GM19023 (cell line): ENCODE measurements around the gene COX19.

Experiments
- ATAC-seq: cut with Tn5 transposase; IDR thresholded peaks from one replicate; pipeline ENCODE4 v1.9.1; 2021; ENCODE audit warnings: mild to moderate bottlenecking, moderate library complexity; ENCODE audit not compliant: unreplicated experiment

COX19 gene

DNA sequence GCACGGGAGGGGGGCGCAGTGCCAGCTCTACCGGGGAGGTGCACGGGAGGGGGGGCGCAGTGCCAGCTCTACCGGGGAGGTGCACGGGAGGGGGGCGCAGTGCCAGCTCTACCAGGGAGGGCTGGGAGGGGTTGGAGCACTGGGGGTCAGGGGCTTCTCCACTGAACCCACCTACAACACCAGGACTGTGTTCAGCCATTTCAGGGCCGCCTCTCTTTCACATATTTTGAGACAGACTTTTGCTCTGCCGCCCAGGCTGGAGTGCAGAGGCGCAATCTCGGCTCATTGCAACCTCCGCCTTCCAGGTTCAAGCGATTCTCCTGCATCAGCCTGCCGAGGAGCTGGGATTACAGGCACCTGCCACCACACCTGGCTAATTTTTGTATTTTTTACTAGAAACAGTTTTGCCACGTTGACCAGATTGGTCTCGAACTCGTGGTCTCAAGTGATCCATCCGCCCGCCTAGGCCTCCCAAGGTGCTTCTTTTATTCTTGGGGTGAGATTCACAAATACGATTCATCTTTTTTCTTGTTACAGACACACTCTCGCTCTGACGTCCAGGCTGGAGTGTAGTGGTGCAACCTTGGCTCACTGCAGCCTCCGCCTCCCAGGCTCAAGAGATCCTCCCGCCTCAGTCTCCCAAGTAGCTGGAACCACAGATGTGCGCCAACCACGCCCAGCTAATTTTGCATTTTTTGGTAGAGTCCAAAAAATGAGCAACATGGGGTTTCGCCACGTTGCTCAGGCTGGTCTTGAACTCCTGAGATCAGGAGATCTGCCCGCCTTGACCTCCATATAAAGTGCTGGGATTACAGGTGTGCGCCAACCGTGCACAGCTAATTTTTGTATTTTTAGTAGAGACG is 57.9 kb downstream of the COX19 start:
- ATAC-seq: no peak

DNA sequence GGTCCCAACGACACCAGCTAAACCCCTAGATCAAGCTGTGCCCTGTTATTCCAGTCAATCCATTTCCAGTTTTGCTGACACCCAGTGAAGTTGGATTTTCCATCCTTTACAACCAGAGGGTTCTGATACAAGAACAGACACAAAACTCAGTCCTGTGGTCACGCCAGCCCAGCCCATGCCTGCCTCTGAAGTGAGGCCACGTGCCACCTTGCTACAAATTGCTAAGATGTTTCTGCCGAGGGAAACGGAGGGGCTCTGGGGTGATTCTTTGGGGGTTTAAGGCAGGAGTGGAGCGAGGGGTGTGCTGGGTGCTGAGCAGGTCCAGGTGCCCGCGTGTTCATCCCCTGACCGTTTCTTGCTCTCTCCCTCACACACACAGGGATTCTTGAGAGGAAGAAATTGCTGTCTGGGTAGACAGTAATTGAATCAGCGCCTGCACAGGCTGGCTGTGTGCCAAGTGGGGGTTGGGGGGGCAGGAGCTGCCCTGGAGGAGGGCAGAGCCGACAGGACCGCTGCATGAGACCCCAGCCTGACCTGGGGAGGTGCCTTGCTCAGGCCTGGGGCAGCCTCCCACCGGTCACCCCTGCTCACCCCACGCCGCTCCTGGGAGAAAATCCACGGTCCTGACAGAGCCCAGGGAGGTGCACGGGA is 58.9 kb downstream of the COX19 start:
- ATAC-seq: no peak
